Measurements from ENCODE around the gene FGD2.
"Not testable (repeated sequence)": the region's sequence is repeated elsewhere in the genome, so short reads cannot be mapped to it uniquely, and the experiment has no call there.

The FGD2 gene

GRCh38 chr6:37047689-37048402 is 42.4 kb downstream of the FGD2 start:
- no peak for DNase-seq

GRCh38 chr6:37048403-37048850 is 43.0 kb downstream of the FGD2 start:
- no peak for DNase-seq

- DNase-seq: peak; percentile 93 to 98 (median 96)
These were observed 43.6 kb downstream of the FGD2 start for GRCh38 chr6:37048851-37049757.

GRCh38 chr6:37049758-37050044 is 44.2 kb downstream of the FGD2 start:
- DNase-seq: no peak

- DNase-seq: peak; percentile 96 to 99 (median 96)
These were observed 44.8 kb downstream of the FGD2 start for GRCh38 chr6:37050045-37050853.

GRCh38 chr6:37050854-37051137 is 45.3 kb downstream of the FGD2 start:
- DNase-seq: no peak

- DNase-seq: peak; percentile 84 to 92 (median 89)
These were observed 45.9 kb downstream of the FGD2 start for GRCh38 chr6:37051138-37052026.

- no peak for DNase-seq
These were observed 46.7 kb downstream of the FGD2 start for GRCh38 chr6:37052027-37052628.

- no peak for DNase-seq
These were observed 48.2 kb downstream of the FGD2 start for GRCh38 chr6:37053683-37054082.

GRCh38 chr6:37054171-37054570 is 48.7 kb downstream of the FGD2 start:
- no peak for DNase-seq

GRCh38 chr6:37054580-37054979 is 49.1 kb downstream of the FGD2 start:
- DNase-seq: no peak

- peak; percentile 30 to 55 (median 42) for DNase-seq
These were observed 50.6 kb downstream of the FGD2 start for GRCh38 chr6:37056112-37056403.

GRCh38 chr6:37056439-37057127 is 51.1 kb downstream of the FGD2 start:
- no peak for DNase-seq

GRCh38 chr6:37057128-37057471 is 51.6 kb downstream of the FGD2 start:
- peak in 1 of 3 donors; percentile 3 for DNase-seq

GRCh38 chr6:37057678-37058077 is 52.2 kb downstream of the FGD2 start:
- DNase-seq: peak in 1 of 3 donors; percentile 14

- peak; percentile 75 to 87 (median 84) for DNase-seq
These were observed 52.7 kb downstream of the FGD2 start for GRCh38 chr6:37058084-37058586.

GRCh38 chr6:37058984-37059343 is 53.5 kb downstream of the FGD2 start:
- not testable (repeated sequence) for DNase-seq

GRCh38 chr6:37059344-37060194 is 54.1 kb downstream of the FGD2 start:
- DNase-seq: peak; percentile 84 to 95 (median 92)

- peak; percentile 43 to 72 (median 43) for DNase-seq
These were observed 54.7 kb downstream of the FGD2 start for GRCh38 chr6:37060195-37060559.

GRCh38 chr6:37061157-37061804 is 55.8 kb downstream of the FGD2 start:
- DNase-seq: peak in 2 of 3 donors; percentile 38 to 44
